Measurements from ENCODE around the gene PPM1N.

PPM1N gene

GRCh38 chr19:45492627-45493470 lies 5.4 kb upstream of the PPM1N start:
- DNase-seq = no peak

- no peak for DNase-seq
These were observed 3.9 kb upstream of the PPM1N start for GRCh38 chr19:45494261-45494916.

GRCh38 chr19:45495178-45495577 lies 3.1 kb upstream of the PPM1N start:
- no peak for DNase-seq

- DNase-seq = no peak
These were observed 1.8 kb upstream of the PPM1N start for GRCh38 chr19:45496349-45496953.

- no peak for DNase-seq
These were observed 452 bp upstream of the PPM1N start for GRCh38 chr19:45497791-45498190.

- no peak for DNase-seq
These were observed 1.2 kb downstream of the PPM1N start for GRCh38 chr19:45499196-45500180.

- no peak for DNase-seq
These were observed 2.9 kb downstream of the PPM1N start for GRCh38 chr19:45500918-45501729.

- DNase-seq = no peak
These were observed 3.4 kb downstream of the PPM1N start for GRCh38 chr19:45501730-45502014.

- no peak for DNase-seq
These were observed 3.9 kb downstream of the PPM1N start for GRCh38 chr19:45502111-45502510.

GRCh38 chr19:45503909-45504308 lies 5.7 kb downstream of the PPM1N start:
- no peak for DNase-seq

- DNase-seq = no peak
These were observed 7.1 kb downstream of the PPM1N start for GRCh38 chr19:45505151-45505995.

- DNase-seq = no peak
These were observed 7.7 kb downstream of the PPM1N start for GRCh38 chr19:45505996-45506245.

- peak; percentile 28 for DNase-seq
These were observed 8.2 kb downstream of the PPM1N start for GRCh38 chr19:45506246-45506988.

- DNase-seq = no peak
These were observed 9.0 kb downstream of the PPM1N start, which contains the start of gene VASP for GRCh38 chr19:45506989-45507871. Gene VASP, plus strand, starts transcription at chr19:45507479. Its CDS starts 293 bp downstream, at chr19:45507772.

GRCh38 chr19:45507872-45508416 lies 9.7 kb downstream of the PPM1N start:
- DNase-seq = no peak

GRCh38 chr19:45508417-45508860 lies 10.2 kb downstream of the PPM1N start:
- no peak for DNase-seq

GRCh38 chr19:45508861-45509691 lies 10.8 kb downstream of the PPM1N start:
- no peak for DNase-seq

GRCh38 chr19:45509692-45510015 lies 11.4 kb downstream of the PPM1N start:
- no peak for DNase-seq
